HG03342 (cell line): ENCODE data around the gene NFIX.
"Not testable (repeated sequence)": the region's sequence is repeated elsewhere in the genome, so short reads cannot be mapped to it uniquely, and the experiment has no call there.

Source experiments
- ATAC-seq: cut with Tn5 transposase; IDR thresholded peaks from one replicate; pipeline ENCODE4 v1.9.1; 2021; ENCODE audit warnings: mild to moderate bottlenecking, moderate library complexity; ENCODE audit not compliant: unreplicated experiment

NFIX gene

GRCh38 chr19:12957389-12957952 lies 37.8 kb upstream of the NFIX start:
- not testable (repeated sequence) for ATAC-seq

- no peak for ATAC-seq
Observed at GRCh38 chr19:12959481-12959880, 35.8 kb upstream of the NFIX start.

- ATAC-seq, result peak; percentile 56
Observed at GRCh38 chr19:12965017-12965811, 30.1 kb upstream of the NFIX start.

GRCh38 chr19:12965812-12966135 lies 29.5 kb upstream of the NFIX start:
- no peak for ATAC-seq

- no peak for ATAC-seq
Observed at GRCh38 chr19:12967907-12968306, 27.4 kb upstream of the NFIX start.

GRCh38 chr19:12969292-12969988 lies 25.8 kb upstream of the NFIX start, which contains the start of gene DAND5:
TSS of gene DAND5 (plus strand) at chr19:12969576. CDS start at chr19:12969661, 85 bp downstream.
- no peak for ATAC-seq

GRCh38 chr19:12970070-12970820 lies 25.0 kb upstream of the NFIX start:
- no peak for ATAC-seq

GRCh38 chr19:12973236-12973635 lies 22.0 kb upstream of the NFIX start:
- no peak for ATAC-seq

GRCh38 chr19:12974301-12975220 lies 20.7 kb upstream of the NFIX start:
- no peak for ATAC-seq

GRCh38 chr19:12975221-12975741 lies 20.0 kb upstream of the NFIX start:
- ATAC-seq, result no peak

GRCh38 chr19:12976109-12976508 lies 19.2 kb upstream of the NFIX start:
- ATAC-seq, result not testable (repeated sequence)

GRCh38 chr19:12979974-12980373 lies 15.3 kb upstream of the NFIX start:
- ATAC-seq, result no peak

- no peak for ATAC-seq
Observed at GRCh38 chr19:12982648-12983047, 12.6 kb upstream of the NFIX start.

GRCh38 chr19:12983091-12983490 lies 12.2 kb upstream of the NFIX start:
- ATAC-seq, result no peak

GRCh38 chr19:12983542-12984142 lies 11.6 kb upstream of the NFIX start:
- no peak for ATAC-seq

- no peak for ATAC-seq
Observed at GRCh38 chr19:12984143-12984627, 11.1 kb upstream of the NFIX start.

- ATAC-seq, result no peak
Observed at GRCh38 chr19:12984683-12985048, 10.6 kb upstream of the NFIX start.

- no peak for ATAC-seq
Observed at GRCh38 chr19:12985049-12985776, 10.1 kb upstream of the NFIX start.

GRCh38 chr19:12986726-12987125 lies 8.5 kb upstream of the NFIX start:
- ATAC-seq, result no peak
